Hematopoietic multipotent progenitor cell treated with erythropoietin and hydrocortisone succinate and interleukin-3 and kit ligand, for 15 days (in vitro differentiated cells): Measurements from ENCODE around the gene SLIT1.

Experiments used
- DNase-seq: peaks from one replicate; pipeline ENCODE4 v3.0.0-alpha.2; 2015; ENCODE audit warnings: low spot score

SLIT1 gene

GRCh38 chr10:97019213-97019844, 166.4 kb downstream of the SLIT1 start:
- DNase-seq: no peak

- DNase-seq: no peak
Observed at GRCh38 chr10:97018251-97019212, 167.2 kb downstream of the SLIT1 start.

GRCh38 chr10:97017474-97017903, 168.3 kb downstream of the SLIT1 start:
- DNase-seq: no peak

- no peak for DNase-seq
Observed at GRCh38 chr10:97016728-97017473, 168.9 kb downstream of the SLIT1 start.

GRCh38 chr10:97015240-97015639, 170.5 kb downstream of the SLIT1 start:
- no peak for DNase-seq

GRCh38 chr10:97013983-97014382, 171.8 kb downstream of the SLIT1 start:
- DNase-seq: no peak

- no peak for DNase-seq
Observed at GRCh38 chr10:97013568-97013967, 172.2 kb downstream of the SLIT1 start.

- no peak for DNase-seq
Observed at GRCh38 chr10:97012470-97012869, 173.3 kb downstream of the SLIT1 start.

- DNase-seq: no peak
Observed at GRCh38 chr10:97011397-97011796, 174.4 kb downstream of the SLIT1 start.

GRCh38 chr10:97010695-97011206, 175.0 kb downstream of the SLIT1 start:
- no peak for DNase-seq

GRCh38 chr10:97007417-97007816, 178.3 kb downstream of the SLIT1 start:
- DNase-seq: no peak

- DNase-seq: no peak
Observed at GRCh38 chr10:97006364-97006763, 179.4 kb downstream of the SLIT1 start.

- DNase-seq: no peak
Observed at GRCh38 chr10:97005349-97005748, 180.4 kb downstream of the SLIT1 start.

- DNase-seq: no peak
Observed at GRCh38 chr10:97004591-97004990, 181.2 kb downstream of the SLIT1 start.

GRCh38 chr10:97003804-97004201, 182.0 kb downstream of the SLIT1 start:
- DNase-seq: no peak

GRCh38 chr10:97003151-97003803, 182.5 kb downstream of the SLIT1 start:
- no peak for DNase-seq

GRCh38 chr10:97002670-97003069, 183.1 kb downstream of the SLIT1 start:
- DNase-seq: no peak

- no peak for DNase-seq
Observed at GRCh38 chr10:97001183-97001991, 184.4 kb downstream of the SLIT1 start.

GRCh38 chr10:97000487-97001182, 185.1 kb downstream of the SLIT1 start:
- DNase-seq: no peak

- DNase-seq: no peak
Observed at GRCh38 chr10:96999987-97000386, 185.8 kb downstream of the SLIT1 start.
